GM12864 (cell line): ENCODE measurements around the gene MAST4.

Source experiments
- DNase-seq: peaks from one replicate; pipeline ENCODE4 v3.0.0-alpha.2; 2011; ENCODE audit warnings: low read depth
- H3K4me3 ChIP-seq: 2 replicates; pipeline ENCODE4 v1.5.1; 2011; ENCODE audit warnings: mild to moderate bottlenecking, low read depth, low read length, control low read depth
- CTCF ChIP-seq: IDR thresholded peaks from 2 replicates; pipeline ENCODE4 v1.5.1; 2011; ENCODE audit warnings: low read depth, mild to moderate bottlenecking, moderate library complexity, low read length, control low read depth, inconsistent platforms; ENCODE audit errors: missing control alignments

The MAST4 gene

DNA sequence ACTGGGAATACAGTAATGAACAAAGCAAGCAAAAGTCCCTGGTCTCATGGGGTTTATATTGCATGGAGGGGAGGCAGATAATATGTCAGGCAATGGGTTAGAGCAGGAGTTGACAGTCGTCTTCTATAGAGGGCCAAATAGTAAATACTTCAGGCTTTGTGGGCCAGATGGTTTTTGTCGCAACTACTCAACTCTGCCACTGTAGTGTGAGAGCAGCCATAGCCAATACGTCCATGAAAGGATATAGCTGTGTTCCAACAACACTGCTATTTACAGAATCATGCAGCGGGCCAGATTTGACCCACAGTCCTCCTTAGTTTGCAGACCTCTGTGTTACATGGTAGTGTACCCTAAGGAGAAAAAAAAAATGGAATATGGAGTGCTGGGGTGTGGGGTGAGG, 25.5 kb downstream of the MAST4 start:
- DNase-seq, result no peak
- H3K4me3 ChIP-seq, result no peak overlapping the region
- no peak for TF ChIP-seq CTCF

DNA sequence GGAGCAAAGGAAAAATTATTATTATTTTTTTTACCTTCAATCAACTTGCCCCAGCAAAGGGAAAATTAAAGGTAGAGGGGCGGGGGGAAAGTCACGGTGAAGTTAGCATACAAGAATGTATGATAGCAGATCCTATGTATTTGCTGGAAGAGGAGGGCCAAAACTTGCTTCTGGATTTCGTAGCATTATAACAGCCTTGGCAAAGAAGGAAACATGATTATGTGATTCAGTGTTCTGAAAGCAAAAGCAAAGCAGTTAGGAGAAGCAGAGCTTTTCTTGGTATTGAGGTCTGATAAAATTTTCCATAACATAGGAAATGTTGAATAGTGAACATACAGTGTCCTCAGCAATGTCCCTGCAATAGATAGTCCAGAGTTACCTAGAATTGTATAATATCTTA, 32.4 kb downstream of the MAST4 start:
- no peak overlapping the region for H3K4me3 ChIP-seq
- no peak for DNase-seq
- TF ChIP-seq CTCF, result no peak

GRCh38 chr5:66629446-66629845, 33.3 kb downstream of the MAST4 start:
- no peak overlapping the region for H3K4me3 ChIP-seq
- no peak for TF ChIP-seq CTCF
- DNase-seq, result no peak

DNA sequence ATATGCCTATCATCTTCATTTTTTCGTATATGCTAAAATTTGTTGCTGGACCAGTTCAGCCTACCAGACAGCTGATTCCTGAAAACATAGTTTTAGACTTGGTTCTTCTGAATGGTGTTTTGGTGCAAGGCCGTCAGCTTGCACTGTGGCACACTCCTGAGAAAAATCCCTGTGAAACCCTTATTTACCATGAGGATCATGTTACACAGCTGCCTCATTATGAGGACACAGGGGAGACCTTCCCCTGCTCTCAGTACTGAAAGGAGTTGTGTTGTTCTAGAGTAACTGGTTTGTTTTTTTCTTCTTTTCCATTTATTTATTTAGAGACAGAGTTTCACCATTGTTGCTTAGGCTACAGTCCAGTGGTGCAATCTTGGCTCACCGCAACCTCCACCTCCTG, 37.6 kb downstream of the MAST4 start:
- H3K4me3 ChIP-seq, result no peak overlapping the region
- DNase-seq, result no peak
- no peak for TF ChIP-seq CTCF

- H3K4me3 ChIP-seq, result no peak overlapping the region
- DNase-seq, result no peak
- no peak for TF ChIP-seq CTCF
These were observed 38.4 kb downstream of the MAST4 start for GRCh38 chr5:66634601-66635000.

DNA sequence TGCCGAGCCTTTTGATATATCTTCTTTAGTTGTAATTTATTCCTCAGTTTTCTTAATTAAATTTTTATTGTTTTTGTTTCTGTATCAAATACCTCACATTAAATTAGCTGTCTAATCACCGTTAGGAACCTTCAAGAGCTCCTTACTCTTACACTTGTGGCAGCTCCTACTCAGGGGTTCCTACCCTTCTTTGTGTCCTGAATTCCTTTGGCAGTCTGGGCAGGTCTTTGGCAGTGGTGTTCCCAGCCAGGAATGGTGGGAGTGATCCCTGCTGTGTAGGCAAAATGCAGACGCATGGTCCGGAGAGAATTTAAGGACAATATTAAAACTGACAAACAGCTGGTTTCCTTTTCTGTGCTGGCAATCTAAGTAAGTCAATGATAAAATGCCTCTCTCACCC, 41.8 kb downstream of the MAST4 start:
- H3K4me3 ChIP-seq, result no peak overlapping the region
- no peak for TF ChIP-seq CTCF
- DNase-seq, result no peak

DNA sequence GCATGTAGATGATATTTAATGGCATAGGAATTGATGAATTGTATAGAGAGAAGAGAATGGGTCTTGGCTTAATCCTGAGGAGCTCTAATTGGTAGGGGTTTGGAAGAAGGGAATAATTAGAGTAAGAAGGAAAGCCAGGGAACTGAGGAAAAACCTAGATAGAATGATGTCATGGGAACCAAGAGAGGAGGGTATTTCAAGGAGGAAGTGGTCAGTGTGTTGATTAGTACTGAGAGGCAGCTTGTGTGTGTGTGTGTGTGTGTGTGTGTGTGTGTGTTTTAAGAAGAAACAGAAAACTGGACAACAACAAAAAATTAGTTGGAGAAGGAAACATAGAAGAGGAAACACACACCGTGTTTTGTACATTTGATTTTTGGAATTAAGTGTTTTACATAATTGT, 42.8 kb downstream of the MAST4 start:
- TF ChIP-seq CTCF, result no peak
- no peak for DNase-seq
- no peak overlapping the region for H3K4me3 ChIP-seq
